GM12878 (cell line): ENCODE data around the gene ZNF687. TPM values are rescaled to one million over a fixed set of nuclear protein-coding genes. Genes with fewer than 3 reads are reported as not detected.

Experiments used
- ATAC-seq: fragments of 200-7000 bp; cut with Tn5 transposase; 3 replicates; pipeline ENCODE4 v1.9.1; 2020; ENCODE audit warnings: mild to moderate bottlenecking, moderate library complexity
- BruUV-seq: library from RNA; stranded (reverse); fragments of 400-500 nt; replicated peaks from 2 replicates; lab custom pipeline; 2021; lab: Mats Ljungman, UMichigan
- CTCF ChIA-PET: fragments of 300-600 bp; sonication (Branson Sonifier 250); formaldehyde crosslinking; extraction: SDS; loops from one replicate; lab custom pipeline; 2021; ENCODE audit warnings: inconsistent platforms; lab: Yijun Ruan, JAX
- POLR2A ChIA-PET: fragments of 350-600 bp; formaldehyde crosslinking; extraction: SDS; loops from one replicate; lab custom pipeline; 2021; ENCODE audit warnings: inconsistent platforms; lab: Charles Lee
- RAD21 ChIA-PET: fragments of 300-600 bp; sonication (Branson Sonifier 250); formaldehyde crosslinking; loops from one replicate; lab custom pipeline; 2023; ENCODE audit warnings: antibody characterized with exemption; ENCODE audit not compliant: unreplicated experiment; lab: Charles Lee
- SMC1A ChIA-PET: fragments of 300-600 bp; sonication (Branson Sonifier 250); formaldehyde crosslinking; loops from one replicate; lab custom pipeline; 2023; ENCODE audit not compliant: unreplicated experiment, uncharacterized antibody; lab: Charles Lee
- DNase-seq: peaks from one replicate; pipeline ENCODE4 v3.0.0-alpha.2; 2011; ENCODE audit warnings: low read depth, low spot score
- FAIRE-seq: peaks from 3 replicates; lab custom pipeline; 2011; peaks lifted over from hg19 to GRCh38; lab: Jason Lieb, UNC
- H2AFZ ChIP-seq: 2 replicates; pipeline ENCODE4 v1.6.0; 2011; ENCODE audit warnings: low read depth, low read length, control low read depth; ENCODE audit not compliant: control insufficient read depth
- H3K27ac ChIP-seq: 2 replicates; pipeline ENCODE4 v1.5.1; 2011; ENCODE audit warnings: control low read depth; ENCODE audit not compliant: control insufficient read depth, insufficient read depth
- H3K27me3 ChIP-seq, 2 experiments: replicated peaks in 1 of 2; 2 replicates each; pipeline versions ENCODE4 v1.6.0 to v1.6.1; 2011; ENCODE audit warnings: low read length in 1 of 2; ENCODE audit not compliant: control insufficient read depth in 2 of 2, insufficient read depth in 2 of 2
- H3K36me3 ChIP-seq, 2 experiments: 2 replicates each; pipeline ENCODE4 v1.5.1; 2011; ENCODE audit warnings: low read length in 1 of 2; ENCODE audit not compliant: control insufficient read depth in 2 of 2, insufficient read depth in 2 of 2
- H3K4me1 ChIP-seq: 2 replicates; pipeline ENCODE4 v1.6.1; 2011; ENCODE audit warnings: mild to moderate bottlenecking, low read length, moderate library complexity, mixed read lengths; ENCODE audit not compliant: control insufficient read depth, insufficient read depth
- H3K4me2 ChIP-seq: 2 replicates; pipeline ENCODE4 v1.6.0; 2011; ENCODE audit warnings: control low read depth; ENCODE audit not compliant: control insufficient read depth, insufficient read depth
- H3K4me3 ChIP-seq: fragments of 200-600 bp; sonication (generic); 2 replicates; pipeline ENCODE4 v1.5.1; 2016
- H3K79me2 ChIP-seq: 2 replicates; pipeline ENCODE4 v1.6.0; 2011; ENCODE audit warnings: low read length; ENCODE audit not compliant: control insufficient read depth, insufficient read depth
- H3K9ac ChIP-seq: 2 replicates; pipeline ENCODE4 v1.8.0; 2011; ENCODE audit warnings: low read length, control low read depth, mixed read lengths; ENCODE audit not compliant: control insufficient read depth, insufficient read depth
- H3K9me3 ChIP-seq: replicated peaks from 3 replicates; pipeline ENCODE4 v1.5.1; 2011; ENCODE audit warnings: mild to moderate bottlenecking, low read length; ENCODE audit not compliant: control insufficient read depth, insufficient read depth
- H4K20me1 ChIP-seq: 2 replicates; pipeline ENCODE4 v1.6.0; 2011; ENCODE audit not compliant: control insufficient read depth, insufficient read depth
- IKZF1 ChIP-seq: fragments of 450-650 bp; conservative IDR thresholded peaks from 2 replicates; pipeline ENCODE4 v1.6.1; 2017; ENCODE audit warnings: antibody characterized with exemption, mild to moderate bottlenecking
- KAT2A ChIP-seq: conservative IDR thresholded peaks from 2 replicates; pipeline ENCODE4 v1.6.1; 2011; ENCODE audit warnings: low read depth, low read length; ENCODE audit not compliant: control insufficient read depth
- LARP7 ChIP-seq: fragments of 450-650 bp; IDR thresholded peaks from 2 replicates; pipeline ENCODE4 v1.6.1; 2017; ENCODE audit warnings: mild to moderate bottlenecking
- MAX ChIP-seq: IDR thresholded peaks from 2 replicates; pipeline ENCODE4 v1.6.1; 2012; ENCODE audit warnings: low read depth, low read length, improper control_type of control experiment
- NFYB ChIP-seq: IDR thresholded peaks from 2 replicates; pipeline ENCODE4 v1.6.1; 2011; ENCODE audit warnings: low read depth, mild to moderate bottlenecking, low read length, improper control_type of control experiment, moderate library complexity; ENCODE audit not compliant: insufficient read depth
- NR2C2 ChIP-seq: IDR thresholded peaks from 2 replicates; pipeline ENCODE4 v1.6.1; 2011; ENCODE audit warnings: borderline replicate concordance, low read depth; ENCODE audit not compliant: control insufficient read depth, insufficient read length
- PAX8 ChIP-seq: fragments of 450-650 bp; IDR thresholded peaks from 2 replicates; pipeline ENCODE4 v1.6.1; 2017; ENCODE audit warnings: mild to moderate bottlenecking, moderate library complexity
- PML ChIP-seq: IDR thresholded peaks from 2 replicates; pipeline ENCODE4 v1.6.1; 2012; ENCODE audit warnings: low read length, inconsistent platforms
- POLR2AphosphoS5 ChIP-seq: IDR thresholded peaks from 2 replicates; pipeline ENCODE4 v1.6.1; 2011; ENCODE audit warnings: mild to moderate bottlenecking, low read length, inconsistent platforms
- RELB ChIP-seq: fragments of 450-650 bp; IDR thresholded peaks from 2 replicates; pipeline ENCODE4 v1.6.1; 2017; ENCODE audit warnings: low read depth, mild to moderate bottlenecking, moderate library complexity
- REST ChIP-seq: IDR thresholded peaks from 2 replicates; pipeline ENCODE4 v1.6.1; 2012; ENCODE audit warnings: mild to moderate bottlenecking, low read depth, low read length
- SRF ChIP-seq, 2 experiments: IDR thresholded peaks; 2 replicates each; pipeline ENCODE4 v1.6.1; 2011; ENCODE audit warnings: low read depth in 2 of 2, low read length in 2 of 2, mild to moderate bottlenecking in 1 of 2, moderate library complexity in 1 of 2
- WRNIP1 ChIP-seq: IDR thresholded peaks from 2 replicates; pipeline ENCODE4 v1.6.1; 2011; ENCODE audit warnings: low read depth, low read length, improper control_type of control experiment, borderline replicate concordance
- WGBS: methylation state at CpG from one replicate; pipeline ENCODE4 v1.1.6; 2016; ENCODE audit warnings: low lambda C conversion rate; ENCODE audit not compliant: insufficient replicate concordance, insufficient coverage; ENCODE audit errors: missing lambda C conversion rate; 5-methylcytosine and 5-hydroxymethylcytosine counted together
- in situ Hi-C: fragments of 300-500 bp; cut with MboI; formaldehyde crosslinking; loops from 9 replicates; pipeline ENCODE4 v1.14.3; 2018; ENCODE audit warnings: mixed read lengths
- intact Hi-C: fragments of 100-400 bp; cut with micrococcal nuclease; formaldehyde crosslinking; loops from one replicate; pipeline ENCODE4 v1.14.2; 2022; ENCODE audit not compliant: unreplicated experiment
- polyA plus RNA-seq, 11 experiments: library from polyadenylated mRNA; depleted of rRNA in 4 of 11; unstranded in 6 of 11; stranded (reverse) in 5 of 11; fragments of >200 nt; fragmentation: Nextera tagmentation in 4 of 11; fragmentation: Illumina TruSeq in 1 of 11; extraction: Ambion mirVana in 4 of 11; extraction: Trizol in 1 of 11; gene quantifications; 1 replicate in 1 of 11; 2 replicates in 10 of 11; pipeline versions ENCODE4 v1.2.1 to v1.2.3, GENCODE V29; 2011 to 2016; ENCODE audit warnings: inconsistent platforms in 2 of 11, missing spikeins in 2 of 11, low read depth in 1 of 11
- total RNA-seq, 4 experiments: library from RNA; depleted of rRNA in 3 of 4; stranded (reverse); fragments of >200 nt in 3 of 4; fragmentation: Illumina TruSeq in 1 of 4; extraction: Trizol in 1 of 4; gene quantifications; 2 replicates each; pipeline versions ENCODE4 v1.2.1 to v1.2.3, GENCODE V29; 2013 to 2021

The ZNF687 gene
- total and polyA plus RNA-seq, 10 of the 15 experiments (the other 5 are each of a cell fraction or from before 2014, with no cell fraction given) = 0.08 to 30.9 (median 9.9) TPM

GRCh38 chr1:151287767-151288500 is 5.8 kb downstream of the ZNF687 start:
- POLR2A ChIA-PET = interaction anchor here (0.6 kb wide), 1 partner anchor 32 kb away, joined by 7 read pairs; no protein-coding TSS in a partner anchor
- no peak for FAIRE-seq

GRCh38 chr1:151288502-151288901 is 6.4 kb downstream of the ZNF687 start:
- no TSS peak for BruUV-seq
- Histone ChIP-seq H3K4me3 (no peak overlapping the region), H2AFZ (no peak overlapping the region), H3K79me2 (peaks cover 17% of the 10 kb centered on the region), H3K4me2 (no peak overlapping the region), H3K27me3 (no peaks in the 10 kb centered on the region), H3K9ac (no peak overlapping the region), H3K9me3 (no peaks in the 10 kb centered on the region), H3K27ac (no peak overlapping the region), H3K4me1 (peaks cover 10% of the 10 kb centered on the region), H3K36me3 (peaks cover 26 to 49% of the 10 kb centered on the region in 2 experiments), H4K20me1 (no peaks in the 10 kb centered on the region)
- ATAC-seq = no peak
- TF ChIP-seq LARP7 = no peak
- no peak for TF ChIP-seq PAX8
- TF ChIP-seq KAT2A = no peak
- no peak for TF ChIP-seq REST
- peak; percentile 18; the same call in 1 of the 2 replicates for TF ChIP-seq POLR2AphosphoS5
- no peak for TF ChIP-seq NR2C2
- TF ChIP-seq RELB = no peak
- in situ Hi-C loops = no loop called here
- SMC1A ChIA-PET = no interaction called here
- intact Hi-C loops = no loop called here
- RAD21 ChIA-PET = no interaction called here
- WGBS = 92% methylated on average over 14 of the region's 14 CpGs
- FAIRE-seq = no peak
- POLR2A ChIA-PET = no interaction called here
- DNase-seq = no peak
- CTCF ChIA-PET = interaction anchor here (0.9 to 1.1 kb wide), 2 partner anchors 12 to 52 kb away, joined by 3 read pairs; no protein-coding TSS in a partner anchor

More at GRCh38 chr1:151287767-151288500, 5.8 kb downstream of the ZNF687 start:
- intact Hi-C loops = no loop called here
- Histone ChIP-seq H3K27ac (no peak overlapping the region), H4K20me1 (no peaks in the 10 kb centered on the region), H3K79me2 (peaks cover 23% of the 10 kb centered on the region), H3K9me3 (no peaks in the 10 kb centered on the region), H2AFZ (no peak overlapping the region), H3K36me3 (peaks cover 26 to 44% of the 10 kb centered on the region in 2 experiments), H3K27me3 (no peaks in the 10 kb centered on the region), H3K4me1 (peaks cover 11% of the 10 kb centered on the region), H3K9ac (no peak overlapping the region), H3K4me2 (no peak overlapping the region), H3K4me3 (no peak overlapping the region)
- TF ChIP-seq PML (0 out of 2 replicates have a peak, but pooled peaks have one; percentile 7), NFYB (no peak), MAX (no peak), SRF (IDR thresholded peaks at IDR 0.05; ENCODE audit: low read depth in 2 of 2, low read length in 2 of 2) (no peak), WRNIP1 (no peak), IKZF1 (no peak)
- 98% methylated on average over 22 of the region's 22 CpGs for WGBS
- no peak for DNase-seq
- SMC1A ChIA-PET = no interaction called here
- ATAC-seq = no peak
- BruUV-seq = no TSS peak
- in situ Hi-C loops = no loop called here
- RAD21 ChIA-PET = no interaction called here
- CTCF ChIA-PET = no interaction called here
